ENCODE measurements around the gene CCDC47. TPM values are rescaled to one million over a fixed set of nuclear protein-coding genes. Genes with fewer than 3 reads are reported as not detected.

The CCDC47 gene
- total and polyA plus RNA-seq, 2 of the 13 experiments (the other 11 are each of a cell fraction or from before 2014, with no cell fraction given) = 59.3 to 99.5 TPM

GRCh38 chr17:63696381-63696961 lies 76.9 kb downstream of the CCDC47 start (continued):
- TF ChIP-seq ZNF646 (CRISPR knock-in tag; IDR thresholded peaks at IDR 0.05) (no peak), ZNF577 (CRISPR knock-in tag; IDR thresholded peaks at IDR 0.05; ENCODE audit: borderline replicate concordance, low read depth) (no peak), ZNF160 (CRISPR knock-in tag; IDR thresholded peaks at IDR 0.05) (no peak), ZNF619 (CRISPR knock-in tag; IDR thresholded peaks at IDR 0.05) (0 out of 2 replicates have a peak, but pooled peaks have one; percentile 24), ZSCAN31 (CRISPR knock-in tag; IDR thresholded peaks at IDR 0.05; ENCODE audit: low read depth) (no peak), SMC3 (IDR thresholded peaks at IDR 0.05; ENCODE audit: low read length) (peak; percentile 21; the same call in 1 of the 2 replicates), ZSCAN25 (CRISPR knock-in tag; IDR thresholded peaks at IDR 0.05) (0 out of 2 replicates have a peak, but pooled peaks have one; percentile 36), STAG1 (CRISPR knock-in tag; IDR thresholded peaks at IDR 0.05) (peak; percentile 52), FOXP1 (IDR thresholded peaks at IDR 0.05) (no peak), FOXP1 (CRISPR knock-in tag; IDR thresholded peaks at IDR 0.05) (no peak), ZXDC (CRISPR knock-in tag; IDR thresholded peaks at IDR 0.05) (no peak), ZNF350 (CRISPR knock-in tag; IDR thresholded peaks at IDR 0.05; ENCODE audit: borderline replicate concordance, low read depth) (0 out of 2 replicates have a peak, but pooled peaks have one; percentile 16), ZNF687 (CRISPR knock-in tag; IDR thresholded peaks at IDR 0.05) (0 out of 2 replicates have a peak, but pooled peaks have one; percentile 21), ZNF354B (CRISPR knock-in tag; IDR thresholded peaks at IDR 0.05) (no peak)
- TF ChIP-seq, protein P1, sequence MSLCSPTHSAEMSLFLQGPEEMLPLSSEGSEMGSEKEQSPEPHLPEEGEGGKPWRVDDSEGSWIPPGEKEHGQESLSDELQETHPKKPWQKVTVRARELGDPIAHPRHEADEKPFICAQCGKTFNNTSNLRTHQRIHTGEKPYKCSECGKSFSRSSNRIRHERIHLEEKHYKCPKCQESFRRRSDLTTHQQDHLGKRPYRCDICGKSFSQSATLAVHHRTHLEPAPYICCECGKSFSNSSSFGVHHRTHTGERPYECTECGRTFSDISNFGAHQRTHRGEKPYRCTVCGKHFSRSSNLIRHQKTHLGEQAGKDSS (CRISPR knock-in tag; IDR thresholded peaks at IDR 0.05; ENCODE audit: borderline replicate concordance, low read depth) = 0 out of 2 replicates have a peak, but pooled peaks have one; percentile 53
